GM08714 (cell line): ENCODE results near the gene PTCD2.

Source experiments
- H3K4me3 ChIP-seq: fragments of 200-500 bp; sonication (Bioruptor generic); 2 replicates; pipeline ENCODE4 v1.5.1; 2014; ENCODE audit warnings: mild to moderate bottlenecking, low read length, inconsistent platforms
- ZNF274 ChIP-seq: IDR thresholded peaks from 2 replicates; pipeline ENCODE4 v1.6.1; 2012; ENCODE audit warnings: mild to moderate bottlenecking, low read depth, low read length

The PTCD2 gene, protein sequence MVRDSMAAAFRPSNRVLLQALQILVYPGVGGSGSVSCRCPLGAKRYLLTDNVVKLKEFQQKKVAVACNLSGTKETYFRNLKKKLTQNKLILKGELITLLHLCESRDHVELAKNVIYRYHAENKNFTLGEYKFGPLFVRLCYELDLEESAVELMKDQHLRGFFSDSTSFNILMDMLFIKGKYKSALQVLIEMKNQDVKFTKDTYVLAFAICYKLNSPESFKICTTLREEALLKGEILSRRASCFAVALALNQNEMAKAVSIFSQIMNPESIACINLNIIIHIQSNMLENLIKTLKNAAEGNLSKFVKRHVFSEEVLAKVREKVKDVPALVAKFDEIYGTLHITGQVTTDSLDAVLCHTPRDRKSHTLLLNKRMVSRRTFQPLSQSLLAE

DNA sequence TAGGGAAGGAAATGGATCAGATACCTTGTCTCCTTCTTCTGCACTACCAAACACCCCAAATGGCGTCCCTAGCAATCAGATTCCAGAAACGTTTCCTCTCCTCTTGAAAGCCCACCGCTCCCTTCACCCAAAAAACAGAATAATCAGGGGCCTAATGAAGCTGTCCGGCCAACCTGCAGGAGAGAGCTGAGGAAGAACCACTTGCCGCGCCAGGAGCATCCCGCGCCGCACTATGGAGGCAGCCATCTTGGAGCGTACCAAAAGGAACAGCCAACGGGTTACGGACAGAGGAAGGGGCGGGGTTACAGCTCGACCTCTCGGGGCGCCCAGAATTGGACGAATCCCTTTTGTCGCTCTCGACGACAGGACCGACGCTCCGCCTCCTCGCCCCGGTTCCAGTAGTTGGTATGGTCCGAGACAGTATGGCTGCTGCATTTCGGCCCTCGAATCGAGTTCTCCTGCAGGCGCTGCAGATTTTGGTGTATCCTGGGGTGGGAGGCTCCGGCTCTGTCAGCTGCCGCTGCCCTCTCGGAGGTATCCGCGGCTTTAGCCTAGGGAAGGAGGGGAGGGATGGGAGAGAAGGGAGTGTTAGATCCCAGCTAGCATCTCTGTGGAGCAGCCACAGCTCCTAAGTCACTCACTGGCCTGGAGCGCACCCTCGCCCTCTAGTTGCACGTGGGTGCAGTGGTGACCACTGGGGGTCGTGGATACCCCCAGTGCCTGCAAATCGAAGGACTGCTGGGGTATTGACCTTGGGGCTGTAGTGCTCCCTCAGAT, at the start of gene PTCD2, which contains the start of gene MRPS27:
Gene PTCD2, plus strand, starts transcription at position 398 of the 777 bp plus-strand sequence. Its CDS starts 10 bp downstream, at position 408.
Gene MRPS27, minus strand, starts transcription at position 265 of the 777 bp plus-strand sequence. Its CDS starts 19 bp downstream, at position 246.
- H3K4me3 ChIP-seq: peak within 1 kb of the TSS; percentile 91
- no peak for TF ChIP-seq ZNF274

DNA sequence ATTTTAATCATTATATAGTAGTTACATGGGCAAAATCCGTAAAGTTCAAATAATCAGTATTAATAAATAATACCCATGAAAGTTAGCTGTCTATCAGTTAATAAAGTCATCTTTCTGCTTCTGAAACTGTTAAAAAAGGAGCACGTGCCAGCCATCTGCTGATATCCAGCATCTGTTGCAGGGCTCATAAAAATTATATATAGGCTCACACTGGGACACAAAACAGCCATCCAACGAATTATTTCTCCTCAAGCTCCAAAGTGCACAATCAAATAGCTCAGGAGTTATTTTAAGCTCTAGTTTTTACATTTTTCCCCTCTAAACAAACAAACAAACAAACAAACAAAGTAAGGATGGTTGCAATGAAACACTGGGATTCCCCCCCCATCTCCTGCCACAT, 48.5 kb upstream of the PTCD2 start:
- no peak overlapping the region for H3K4me3 ChIP-seq
- TF ChIP-seq ZNF274: no peak

DNA sequence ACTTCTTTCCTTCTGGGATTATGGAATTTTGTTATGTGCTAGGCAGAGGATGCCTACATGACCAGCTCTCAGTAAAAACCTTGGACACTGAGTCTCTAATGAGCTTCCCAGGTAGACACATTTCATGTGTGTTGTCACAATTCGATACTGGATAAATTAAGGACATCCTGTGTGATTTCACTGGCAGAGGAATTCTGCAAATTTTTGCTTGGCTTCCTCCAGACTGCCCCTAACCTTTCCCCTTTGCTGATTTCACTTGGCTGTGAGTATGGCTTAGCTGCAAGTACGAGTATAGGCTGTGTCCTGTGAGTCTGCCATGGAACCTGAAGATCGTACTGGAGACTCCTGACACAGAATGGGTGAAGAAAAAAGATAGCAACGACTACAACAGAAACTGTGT, 47.8 kb upstream of the PTCD2 start:
- H3K4me3 ChIP-seq: no peak overlapping the region
- no peak for TF ChIP-seq ZNF274

DNA sequence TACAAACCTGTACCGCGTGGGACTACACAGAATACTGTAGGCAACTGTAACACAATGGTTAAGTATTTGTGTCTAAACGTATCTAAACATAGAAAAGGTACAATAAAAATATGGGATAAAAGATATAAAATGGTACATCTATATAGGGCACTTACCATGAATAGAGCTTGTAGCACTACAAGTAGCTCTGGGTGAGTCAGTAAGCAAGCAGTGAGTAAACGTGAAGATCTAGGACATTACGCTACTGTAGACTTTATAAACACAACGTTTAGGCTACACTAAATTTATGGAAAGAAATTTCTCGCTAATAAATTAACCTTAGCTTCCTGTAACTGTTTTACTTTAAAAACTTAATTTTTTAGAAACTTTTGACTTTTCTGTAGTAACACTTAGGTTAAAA, 46.6 kb upstream of the PTCD2 start:
- TF ChIP-seq ZNF274: no peak
- no peak overlapping the region for H3K4me3 ChIP-seq

DNA sequence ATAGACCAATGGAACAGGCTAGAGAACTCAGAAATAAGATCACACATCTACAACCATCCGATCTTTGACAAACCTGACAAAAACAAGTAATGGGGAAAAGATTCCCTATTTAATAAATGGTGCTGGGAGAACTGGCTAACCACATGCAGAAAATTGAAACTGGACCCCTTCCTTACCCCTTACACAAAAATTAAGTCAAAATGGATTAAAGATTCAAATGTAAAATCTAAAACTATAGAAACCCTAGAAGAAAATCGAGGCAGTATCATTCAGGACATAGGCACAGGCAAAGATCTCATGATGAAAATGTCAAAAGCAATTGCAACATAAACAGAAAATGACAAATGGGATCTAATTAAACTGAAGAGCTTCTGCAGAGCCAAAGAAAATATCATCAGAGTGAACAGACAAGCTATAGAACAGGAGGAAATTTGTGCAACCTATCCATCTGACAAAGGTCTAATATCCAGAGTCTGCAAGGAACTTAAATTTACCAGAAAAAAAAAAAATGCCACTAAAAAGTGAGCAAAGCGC, 43.9 kb upstream of the PTCD2 start:
- no peak for TF ChIP-seq ZNF274
- H3K4me3 ChIP-seq: no peak overlapping the region

DNA sequence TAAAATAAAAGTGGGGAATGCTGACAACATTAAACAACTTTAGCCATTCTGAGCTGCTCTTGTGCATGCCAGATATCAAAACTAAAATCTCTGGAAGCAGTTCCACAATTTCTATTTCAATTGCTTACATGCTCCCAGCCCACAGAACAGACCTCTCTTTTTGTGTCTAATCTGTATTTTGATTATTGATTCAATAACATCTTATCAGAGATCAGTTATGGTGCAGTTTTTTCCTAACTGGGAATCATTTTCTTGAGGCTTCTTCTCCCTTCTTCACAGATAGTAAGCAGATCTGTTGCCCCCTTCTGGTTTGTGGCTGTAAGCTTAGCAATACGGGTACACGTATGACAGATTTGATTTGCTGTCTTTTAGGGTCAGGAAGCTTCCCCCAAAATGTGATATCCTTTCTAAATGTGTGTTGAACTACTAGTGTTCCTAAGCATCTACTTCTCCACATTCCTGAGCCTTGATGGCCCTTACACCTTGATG, 39.5 kb upstream of the PTCD2 start:
- TF ChIP-seq ZNF274: no peak
- no peak overlapping the region for H3K4me3 ChIP-seq

DNA sequence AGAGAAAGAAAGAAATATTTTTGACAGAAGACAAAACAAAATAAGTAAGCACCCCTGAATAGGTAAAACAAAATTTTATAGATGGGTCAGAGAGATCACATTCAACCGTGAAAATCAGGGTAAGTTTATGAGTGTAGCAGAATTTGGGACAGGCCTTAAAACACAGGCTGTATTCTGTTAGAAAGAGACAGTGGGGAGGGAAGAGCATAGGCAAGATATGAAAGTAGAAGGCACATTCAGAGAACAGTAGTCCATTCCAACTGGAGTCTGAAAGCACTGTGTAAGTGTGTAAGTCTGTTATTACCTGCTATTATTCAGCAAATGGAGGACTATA, 38.8 kb upstream of the PTCD2 start:
- no peak for TF ChIP-seq ZNF274
- no peak overlapping the region for H3K4me3 ChIP-seq

DNA sequence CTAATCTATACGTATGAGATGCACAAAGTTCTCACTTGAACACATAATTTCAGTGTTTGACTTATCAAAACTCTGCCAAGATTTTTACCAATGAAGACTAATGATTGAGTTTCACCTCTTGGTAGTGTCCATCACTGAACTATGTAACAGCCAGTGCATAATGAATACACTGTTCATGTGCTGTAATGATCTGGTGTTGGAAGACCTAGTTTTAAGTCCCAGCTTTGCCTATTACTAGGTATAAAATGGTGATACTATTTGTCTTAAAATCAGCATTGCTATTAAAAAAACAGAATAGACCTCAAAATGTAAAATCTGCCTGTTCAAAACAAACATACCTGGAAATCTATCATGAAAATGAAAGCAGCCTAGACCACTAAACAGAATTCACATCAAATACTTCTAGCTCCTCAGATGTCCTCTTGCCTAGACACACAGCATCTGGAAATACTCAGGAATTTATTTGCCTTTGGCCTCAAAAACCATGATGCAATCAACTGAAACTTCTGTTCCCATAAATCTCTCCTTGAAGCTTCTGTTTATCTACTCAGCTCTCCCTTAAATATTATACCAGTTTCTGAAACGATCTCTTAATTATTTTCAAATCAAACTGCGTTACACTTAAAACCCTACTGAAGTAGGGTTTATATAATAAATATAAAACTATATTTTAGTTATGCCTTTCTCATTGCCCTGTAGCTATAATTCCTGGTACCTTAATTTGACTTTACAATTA, 38.2 kb upstream of the PTCD2 start:
- no peak overlapping the region for H3K4me3 ChIP-seq
- TF ChIP-seq ZNF274: no peak

DNA sequence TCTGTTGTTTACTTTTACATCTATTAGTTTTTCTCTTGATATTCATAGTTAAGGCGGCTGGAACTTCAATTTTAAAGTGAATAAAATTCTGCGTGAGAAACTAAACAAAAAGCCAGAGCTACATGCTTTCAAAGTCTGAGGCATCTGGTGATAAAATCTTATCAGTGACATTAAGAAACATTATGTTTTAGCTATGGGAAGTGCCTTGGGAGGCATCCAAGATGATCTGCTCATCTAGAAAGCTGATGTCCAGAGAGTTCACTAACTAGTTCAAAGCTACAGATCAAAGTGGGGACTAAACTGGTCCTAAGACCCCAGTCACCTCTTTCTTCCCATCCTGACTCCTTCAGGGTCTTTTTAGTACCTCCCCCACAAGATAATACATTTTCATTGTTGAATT, 37.3 kb upstream of the PTCD2 start:
- no peak for TF ChIP-seq ZNF274

DNA sequence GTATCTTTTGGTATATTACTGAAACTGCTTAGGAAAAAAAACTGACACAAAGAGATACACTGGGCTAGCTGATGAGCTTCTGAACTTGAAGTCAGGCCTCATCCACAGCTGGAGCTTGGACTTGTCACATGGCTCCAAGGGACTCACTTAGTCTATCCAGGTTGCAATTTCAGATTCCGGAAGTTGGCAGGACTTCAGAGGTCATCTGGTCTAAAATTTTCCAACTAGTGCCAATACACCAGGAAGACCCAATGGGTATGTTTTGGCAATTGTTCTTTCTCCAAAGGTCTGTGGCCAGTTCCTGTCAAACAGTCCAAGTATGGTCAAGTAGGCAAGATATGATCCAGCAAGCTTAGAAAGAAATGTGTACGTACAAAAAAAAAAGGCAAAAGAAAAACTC, 36.8 kb upstream of the PTCD2 start:
- no peak overlapping the region for H3K4me3 ChIP-seq

More for the DNA sequence above, 37.3 kb upstream of the PTCD2 start:
- H3K4me3 ChIP-seq: no peak overlapping the region

DNA sequence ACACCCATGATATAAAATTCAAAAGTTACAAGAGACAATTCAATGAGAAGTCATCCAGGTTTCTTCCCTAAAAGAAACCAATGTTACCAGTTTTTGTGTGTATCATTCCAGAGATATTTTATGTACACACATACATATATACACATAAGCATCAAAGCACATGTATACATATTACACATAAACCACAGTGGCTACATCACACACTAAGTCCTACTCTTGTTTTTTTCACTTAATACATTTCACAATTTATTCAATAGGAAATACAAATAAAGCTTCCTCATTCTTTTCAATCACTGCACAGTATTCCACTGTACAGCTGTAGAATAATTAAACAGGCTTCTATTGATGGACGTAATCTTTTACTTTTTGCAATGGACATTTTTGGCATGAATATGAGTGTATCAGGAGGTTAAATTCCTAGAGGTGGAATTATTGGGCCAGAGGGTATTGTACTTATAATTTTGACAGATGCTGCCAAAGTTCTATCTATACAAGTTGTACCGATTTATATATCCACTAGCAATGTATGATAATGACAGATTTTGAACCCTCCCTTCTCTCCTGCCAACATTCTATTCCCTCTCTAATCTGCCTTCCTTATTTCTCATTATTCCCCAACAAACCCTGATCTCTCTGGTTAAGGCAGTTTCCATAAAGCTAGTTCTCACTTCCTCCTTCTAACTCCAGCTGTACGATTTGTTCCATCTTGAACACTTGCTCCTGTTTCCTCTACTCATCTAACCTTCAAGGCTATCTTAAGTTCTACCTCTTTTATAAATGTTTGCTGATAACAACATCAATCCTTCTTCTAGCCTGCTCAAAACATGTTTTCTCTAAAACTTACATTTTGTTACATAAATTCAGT, 35.4 kb upstream of the PTCD2 start:
- no peak overlapping the region for H3K4me3 ChIP-seq
- no peak for TF ChIP-seq ZNF274

More for the DNA sequence above, 36.8 kb upstream of the PTCD2 start:
- TF ChIP-seq ZNF274: no peak

DNA sequence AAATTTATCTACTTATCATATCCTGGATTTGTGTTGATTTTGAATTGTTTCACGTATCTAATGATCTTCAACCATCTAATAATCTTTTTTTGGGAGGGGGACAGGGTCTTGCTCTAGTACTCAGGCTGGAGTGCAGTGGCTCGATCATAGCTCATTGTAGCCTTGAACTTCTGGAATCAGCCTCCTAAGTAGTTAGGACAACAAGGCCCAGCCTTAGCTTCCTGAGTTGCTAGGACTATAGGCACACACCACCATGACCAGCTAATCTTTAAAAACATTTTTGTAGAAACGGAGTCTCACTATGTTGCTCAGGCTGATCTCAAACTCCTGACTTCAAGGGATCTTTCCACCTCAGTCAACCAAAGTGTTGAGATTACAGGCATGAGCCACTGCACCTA, 34.8 kb upstream of the PTCD2 start:
- H3K4me3 ChIP-seq: no peak overlapping the region
- no peak for TF ChIP-seq ZNF274

DNA sequence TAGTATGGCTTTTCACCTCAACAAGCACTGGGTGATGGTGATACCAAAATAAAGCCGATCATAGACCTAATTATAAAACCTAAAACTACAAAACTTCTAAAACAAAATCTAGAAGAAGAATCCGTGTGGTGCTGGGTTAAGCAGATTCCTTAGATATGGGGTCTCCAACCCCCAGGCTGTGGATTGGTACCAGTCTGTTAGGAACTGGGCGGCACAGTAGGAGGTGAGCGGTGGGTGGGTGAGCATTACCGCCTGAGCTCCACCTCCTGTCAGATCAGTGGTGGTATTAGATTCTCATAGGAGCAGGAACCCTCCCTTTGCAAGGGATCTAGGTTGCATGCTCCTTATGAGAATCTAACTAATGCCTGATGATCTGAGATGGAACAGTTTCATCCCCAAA, 33.4 kb upstream of the PTCD2 start:
- H3K4me3 ChIP-seq: no peak overlapping the region
- TF ChIP-seq ZNF274: no peak
